Measurements from ENCODE around the gene MOCOS.

The MOCOS gene

DNA sequence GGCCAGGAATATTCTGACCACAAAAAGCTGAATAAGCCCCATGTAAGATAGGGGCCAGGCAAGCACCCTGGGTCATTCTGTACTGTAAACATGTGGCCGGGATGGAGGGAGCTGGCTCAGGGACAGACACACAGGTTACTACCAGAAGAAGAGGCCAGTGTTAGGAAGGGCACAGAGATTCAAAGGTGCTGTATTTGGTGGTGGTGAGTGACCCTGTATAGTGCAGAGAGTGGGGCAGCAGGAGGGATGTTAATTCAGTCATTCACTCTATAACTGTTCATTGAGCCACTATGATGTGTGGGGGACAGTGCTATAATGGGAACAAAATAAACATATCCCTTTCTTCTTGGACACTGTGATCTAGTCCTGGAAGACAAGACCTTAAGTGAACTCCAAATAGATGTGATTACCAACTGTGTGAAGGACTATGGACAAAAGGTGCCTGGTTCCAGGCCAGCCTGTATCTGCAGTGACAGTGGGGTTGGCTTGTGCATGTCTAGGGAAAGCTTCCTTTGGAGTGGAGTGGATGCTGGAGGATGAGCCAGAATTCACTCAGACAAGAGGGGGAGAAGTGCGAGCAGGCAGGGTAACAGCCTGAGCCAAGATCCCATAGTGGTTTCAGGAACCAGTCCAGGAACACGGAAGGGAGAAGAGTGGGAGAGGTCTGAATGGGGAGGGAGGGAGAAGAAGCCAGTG, 8.3 kb downstream of the MOCOS start:
- no peak for DNase-seq (ENCODE audit: low spot score)
- TF ChIP-seq CTCF (IDR thresholded peaks at IDR 0.05; ENCODE audit: extremely low read depth, missing control alignments), result no peak

GRCh38 chr18:36196238-36196995, 9.1 kb downstream of the MOCOS start:
- no peak for TF ChIP-seq CTCF (IDR thresholded peaks at IDR 0.05; ENCODE audit: extremely low read depth, missing control alignments)
- DNase-seq (ENCODE audit: low spot score), result no peak

- DNase-seq (ENCODE audit: low spot score), result no peak
- TF ChIP-seq CTCF (IDR thresholded peaks at IDR 0.05; ENCODE audit: extremely low read depth, missing control alignments), result no peak
These were observed 10.3 kb downstream of the MOCOS start for GRCh38 chr18:36197511-36198166.

- no peak for TF ChIP-seq CTCF (IDR thresholded peaks at IDR 0.05; ENCODE audit: extremely low read depth, missing control alignments)
- DNase-seq (ENCODE audit: low spot score), result no peak
These were observed 12.5 kb downstream of the MOCOS start for GRCh38 chr18:36199691-36200295.

- no peak for DNase-seq (ENCODE audit: low spot score)
- TF ChIP-seq CTCF (IDR thresholded peaks at IDR 0.05; ENCODE audit: extremely low read depth, missing control alignments), result no peak
These were observed 13.1 kb downstream of the MOCOS start for GRCh38 chr18:36200354-36200771.

DNA sequence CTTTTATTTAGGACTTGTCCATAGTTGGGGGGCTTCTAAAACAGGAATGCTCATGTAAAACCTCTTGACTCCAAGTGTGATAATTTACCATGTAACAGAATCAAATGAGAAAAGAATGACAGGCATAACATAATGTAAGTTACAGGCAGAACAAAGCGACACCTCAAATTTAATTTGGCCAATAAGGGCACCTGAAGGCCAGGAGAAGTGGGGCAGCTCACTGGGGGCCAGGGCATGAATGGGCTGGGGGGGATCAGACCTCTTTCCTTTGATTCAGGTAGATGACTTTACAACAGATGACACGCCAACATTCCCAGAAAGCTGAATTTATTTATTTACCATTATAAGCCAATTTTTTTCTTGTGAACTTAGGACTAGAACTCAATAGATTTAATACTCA, 14.5 kb downstream of the MOCOS start:
- TF ChIP-seq CTCF (IDR thresholded peaks at IDR 0.05; ENCODE audit: extremely low read depth, missing control alignments), result no peak
- DNase-seq (ENCODE audit: low spot score), result no peak
